Fibroblast of lung (primary cell): ENCODE data around the gene CPA5. TPM values are rescaled to one million over a fixed set of nuclear protein-coding genes. Genes with fewer than 3 reads are reported as not detected.

Source experiments
- DNase-seq, 2 donors: peaks; one replicate each; pipeline versions ENCODE4 v3.0.0 to v3.0.0-alpha.2; 2010; ENCODE audit warnings: low read depth in 2 of 2
- H2AFZ ChIP-seq: 2 replicates; pipeline ENCODE4 v1.5.1; 2012; ENCODE audit warnings: low read length, control low read depth, inconsistent platforms
- H3K27ac ChIP-seq: 2 replicates; pipeline ENCODE4 v1.5.1; 2011; ENCODE audit warnings: low read length, control low read depth; ENCODE audit not compliant: insufficient read depth
- H3K27me3 ChIP-seq: 2 replicates; pipeline ENCODE4 v1.5.1; 2011; ENCODE audit warnings: mild to moderate bottlenecking, low read length; ENCODE audit not compliant: control insufficient read depth, insufficient read depth
- H3K36me3 ChIP-seq: 2 replicates; pipeline ENCODE4 v1.5.1; 2011; ENCODE audit warnings: low read length; ENCODE audit not compliant: control insufficient read depth, insufficient read depth
- H3K4me1 ChIP-seq: 2 replicates; pipeline ENCODE4 v1.5.1; 2011; ENCODE audit warnings: low read length; ENCODE audit not compliant: control insufficient read depth, insufficient read depth; ENCODE audit errors: extremely low read depth
- H3K4me2 ChIP-seq: 2 replicates; pipeline ENCODE4 v1.5.1; 2011; ENCODE audit warnings: low read length, control low read depth; ENCODE audit not compliant: insufficient read depth; ENCODE audit errors: extremely low read depth
- H3K4me3 ChIP-seq, 4 experiments: fragments of 200-600 bp in 1 of 4; sonication (generic) in 1 of 4; replicated peaks in 1 of 4; 2 replicates each; pipeline ENCODE4 v1.5.1; 2011 to 2016; ENCODE audit warnings: low read length in 4 of 4, low read depth in 3 of 4, mild to moderate bottlenecking in 3 of 4, control low read depth in 2 of 4, inconsistent platforms in 1 of 4, mixed read lengths in 1 of 4; ENCODE audit not compliant: insufficient read depth in 1 of 4; ENCODE audit errors: control extremely low read depth in 1 of 4
- H3K79me2 ChIP-seq: 2 replicates; pipeline ENCODE4 v1.5.1; 2012; ENCODE audit warnings: mild to moderate bottlenecking, low read length, inconsistent platforms; ENCODE audit not compliant: control insufficient read depth, insufficient read depth
- H3K9ac ChIP-seq: 2 replicates; pipeline ENCODE4 v1.5.1; 2011; ENCODE audit warnings: mild to moderate bottlenecking, low read length, control low read depth; ENCODE audit not compliant: insufficient read depth
- H3K9me3 ChIP-seq: 2 replicates; pipeline ENCODE4 v1.5.1; 2012; ENCODE audit warnings: low read depth, low read length; ENCODE audit not compliant: control insufficient read depth, insufficient read depth
- H4K20me1 ChIP-seq: 2 replicates; pipeline ENCODE4 v1.5.1; 2011; ENCODE audit warnings: low read length; ENCODE audit not compliant: control insufficient read depth, insufficient read depth; ENCODE audit errors: extremely low read depth
- CTCF ChIP-seq, 2 donors: IDR thresholded peaks in 1 of 2; conservative IDR thresholded peaks in 1 of 2; 1 replicate in 1 of 2; 2 replicates in 1 of 2; pipeline ENCODE4 v1.5.1; 2011 to 2012; ENCODE audit warnings: low read length in 2 of 2, control low read depth in 1 of 2, inconsistent platforms in 1 of 2, low read depth in 1 of 2, mild to moderate bottlenecking in 1 of 2
- EZH2 ChIP-seq: IDR thresholded peaks from 2 replicates; pipeline ENCODE4 v1.5.1; 2012; ENCODE audit warnings: low read length, control low read depth, mild to moderate bottlenecking; ENCODE audit errors: missing control alignments
- polyA plus RNA-seq, 2 donors: library from polyadenylated mRNA; depleted of rRNA in 1 of 2; stranded (reverse) in 1 of 2; unstranded in 1 of 2; fragments of >200 nt; gene quantifications; 2 replicates each; pipeline ENCODE4 v1.2.1, GENCODE V29; 2011 to 2012; ENCODE audit warnings: missing spikeins in 1 of 2
- total RNA-seq: library from RNA; depleted of rRNA; stranded (reverse); fragments of >200 nt; gene quantifications from 2 replicates; pipeline ENCODE4 v1.2.1, GENCODE V29; 2014

Gene CPA5
- total and polyA plus RNA-seq, 2 donors (not counting 1 experiment from before 2014, with no cell fraction given) = not detected

- Histone ChIP-seq H3K79me2 (no peaks in the 10 kb centered on the region), H3K9ac (no peak overlapping the region), H3K4me3 (no peak overlapping the region), H3K27me3 (no peaks in the 10 kb centered on the region), H3K4me2 (no peak overlapping the region), H2AFZ (no peak overlapping the region), H4K20me1 (no peaks in the 10 kb centered on the region), H3K36me3 (no peaks in the 10 kb centered on the region), H3K27ac (no peak overlapping the region), H3K4me1 (peaks cover 17% of the 10 kb centered on the region), H3K9me3 (no peaks in the 10 kb centered on the region)
- TF ChIP-seq CTCF (conservative IDR thresholded peaks at IDR 0.05 in 1 of 2, IDR thresholded peaks at IDR 0.05 in 1 of 2; ENCODE audit: low read depth in 1 of 2, low read length in 2 of 2) = no peak
- no peak for TF ChIP-seq EZH2
- DNase-seq = no peak
Observed at GRCh38 chr7:130346941-130347340, 2.3 kb downstream of the CPA5 start.

GRCh38 chr7:130349911-130350782 is 5.5 kb downstream of the CPA5 start:
- peak in 1 of 2 donors; percentile 39 for DNase-seq
- Histone ChIP-seq H3K9me3 (no peaks in the 10 kb centered on the region), H3K27ac (peak overlapping the region; percentile 79), H3K4me3 (no peak overlapping the region), H2AFZ (peak overlapping the region; percentile 6), H3K4me1 (peaks cover 30% of the 10 kb centered on the region), H3K79me2 (no peaks in the 10 kb centered on the region), H3K36me3 (no peaks in the 10 kb centered on the region), H3K4me2 (no peak overlapping the region), H3K9ac (peak overlapping the region; percentile 32), H3K27me3 (no peaks in the 10 kb centered on the region), H4K20me1 (no peaks in the 10 kb centered on the region)
- TF ChIP-seq EZH2 = no peak
- TF ChIP-seq CTCF (conservative IDR thresholded peaks at IDR 0.05 in 1 of 2, IDR thresholded peaks at IDR 0.05 in 1 of 2; ENCODE audit: low read depth in 1 of 2, low read length in 2 of 2) = no peak

DNA sequence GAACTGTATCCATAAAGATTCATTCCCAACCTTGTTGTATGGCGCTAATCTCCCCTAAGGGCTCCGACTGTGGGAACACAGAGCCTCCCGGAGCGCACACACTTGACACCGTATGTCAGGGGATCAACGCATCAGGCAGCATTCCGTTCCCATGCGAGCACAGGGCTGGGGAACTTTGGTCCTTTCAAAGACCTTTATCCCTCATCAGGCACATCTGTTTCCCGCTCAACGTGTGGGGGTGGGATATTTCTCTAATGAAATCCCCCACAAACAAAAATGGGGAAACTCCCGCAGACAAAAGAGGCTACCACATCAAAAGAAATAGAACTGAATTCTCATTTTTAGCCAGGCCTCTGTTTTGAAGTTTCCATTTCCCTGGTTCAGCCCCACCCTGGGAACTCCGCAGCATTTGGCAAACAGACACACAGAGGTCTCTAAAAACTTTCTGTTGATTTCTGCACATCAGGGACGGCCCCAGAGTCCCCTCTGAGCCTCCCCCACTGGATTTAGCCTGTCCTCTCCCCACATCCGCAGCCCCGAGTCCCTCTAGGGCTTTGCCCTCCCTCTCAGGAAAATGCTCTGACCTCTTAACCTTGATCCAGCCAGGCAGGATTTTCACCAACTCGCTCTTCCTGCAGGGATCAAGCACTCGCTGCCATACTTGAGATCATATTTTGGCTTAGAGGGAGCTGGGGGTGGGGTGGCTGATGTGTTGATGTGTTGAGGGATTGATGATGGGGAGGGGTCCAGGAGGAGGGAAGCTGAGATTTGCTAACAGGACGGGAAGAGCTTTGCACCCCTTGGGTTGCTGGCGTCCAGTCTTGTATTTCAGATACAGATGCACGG is 6.6 kb downstream of the CPA5 start:
- H3K27ac ChIP-seq = peak overlapping the region; percentile 79
- no peaks in the 10 kb centered on the region for H3K27me3 ChIP-seq
- H3K36me3 ChIP-seq = no peaks in the 10 kb centered on the region
- H3K9ac ChIP-seq = peak overlapping the region; percentile 32
- H2AFZ ChIP-seq = peak overlapping the region; percentile 24
- H3K4me3 ChIP-seq = no peak overlapping the region
- TF ChIP-seq CTCF (conservative IDR thresholded peaks at IDR 0.05 in 1 of 2, IDR thresholded peaks at IDR 0.05 in 1 of 2; ENCODE audit: low read depth in 1 of 2, low read length in 2 of 2) = no peak
- TF ChIP-seq EZH2 = no peak
- H3K9me3 ChIP-seq = no peaks in the 10 kb centered on the region
- DNase-seq = peak in 1 of 2 donors; percentile 68
- H3K4me1 ChIP-seq = peaks cover 36% of the 10 kb centered on the region
- H4K20me1 ChIP-seq = no peaks in the 10 kb centered on the region
- no peak overlapping the region for H3K4me2 ChIP-seq
- H3K79me2 ChIP-seq = no peaks in the 10 kb centered on the region
